Ureter (tissue), 1 donor: Measurements from ENCODE around the gene WDR45B. TPM values are rescaled to one million over a fixed set of nuclear protein-coding genes. Genes with fewer than 3 reads are reported as not detected.
"Not testable (repeated sequence)": the region's sequence is repeated elsewhere in the genome, so short reads cannot be mapped to it uniquely, and the experiment has no call there.

ENCODE experiments used
- DNase-seq: peaks from one replicate; pipeline ENCODE4 v3.0.0-alpha.2; 2020; ENCODE audit warnings: low spot score
- total RNA-seq: library from RNA; stranded (reverse); gene quantifications from one replicate; pipeline ENCODE4 v1.2.4, GENCODE V29; 2023
- donor health status: DM: yes; HTN: yes; CAD: no.

Gene WDR45B
- total RNA-seq, 1 donor from 2014 or later: 96.0 TPM

DNA sequence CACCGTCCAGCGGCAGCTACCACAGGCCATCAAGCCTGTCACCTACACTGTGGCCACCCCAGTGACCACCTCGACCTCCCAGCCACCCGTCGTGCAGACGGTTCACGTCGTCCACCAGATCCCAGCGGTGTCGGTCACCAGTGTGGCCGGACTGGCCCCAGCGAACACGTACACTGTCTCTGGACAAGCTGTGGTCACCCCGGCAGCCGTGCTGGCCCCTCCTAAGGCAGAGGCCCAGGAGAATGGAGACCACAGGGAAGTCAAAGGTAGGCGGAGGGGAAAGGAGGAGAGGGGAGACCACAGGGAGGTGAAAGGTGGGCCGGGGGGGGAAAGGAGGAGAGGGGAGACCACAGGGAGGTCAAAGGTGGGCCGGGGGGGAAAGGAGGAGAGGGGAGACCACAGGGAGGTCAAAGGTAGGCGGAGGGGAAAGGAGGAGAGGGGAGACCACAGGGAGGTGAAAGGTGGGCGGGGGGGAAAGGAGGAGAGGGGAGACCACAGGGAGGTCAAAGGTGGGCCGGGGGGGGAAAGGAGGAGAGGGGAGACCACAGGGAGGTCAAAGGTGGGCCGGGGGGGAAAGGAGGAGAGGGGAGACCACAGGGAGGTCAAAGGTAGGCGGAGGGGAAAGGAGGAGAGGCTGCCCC is 62.2 kb downstream of the WDR45B start:
- not testable (repeated sequence) for DNase-seq

DNA sequence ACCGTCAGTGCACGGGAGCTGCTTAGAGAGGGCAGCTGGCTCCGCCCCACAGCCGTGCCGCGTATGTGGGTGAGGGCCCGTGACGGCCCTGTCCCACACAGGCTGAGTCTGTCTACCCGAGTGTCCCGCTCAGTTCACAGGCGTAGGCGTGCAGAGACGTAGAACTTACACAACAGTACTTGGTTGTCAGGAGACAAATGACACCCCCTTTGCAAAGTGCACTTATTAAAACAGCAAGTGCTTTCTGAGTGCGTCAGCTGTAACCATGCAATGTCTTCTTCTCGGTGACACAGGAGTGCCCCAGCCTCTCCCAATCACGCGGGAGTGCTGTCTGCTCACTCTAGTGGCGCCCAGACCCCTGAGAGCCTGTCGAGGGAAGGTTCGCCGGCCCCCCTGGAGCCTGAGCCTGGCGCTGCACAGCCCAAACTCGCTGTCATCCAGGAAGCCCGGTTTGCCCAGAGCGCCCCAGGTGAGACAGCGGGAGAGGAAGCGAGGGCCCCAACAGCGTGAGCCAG is 64.5 kb downstream of the WDR45B start:
- DNase-seq: no peak

DNA sequence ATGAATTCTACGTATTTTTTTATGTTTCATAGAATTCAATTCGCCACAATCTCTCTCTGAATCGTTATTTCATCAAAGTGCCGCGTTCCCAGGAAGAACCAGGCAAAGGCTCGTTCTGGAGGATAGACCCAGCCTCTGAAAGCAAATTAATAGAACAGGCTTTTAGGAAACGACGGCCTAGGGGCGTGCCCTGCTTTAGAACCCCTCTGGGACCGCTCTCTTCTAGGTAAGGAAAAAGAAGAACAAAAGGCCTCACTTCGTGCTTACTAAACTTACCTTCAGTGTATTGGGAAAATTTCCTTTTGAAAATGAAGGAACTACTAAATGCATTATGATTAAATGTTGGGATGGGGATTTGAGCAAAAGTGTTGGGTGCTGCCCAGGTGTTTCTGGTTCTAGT is 65.5 kb downstream of the WDR45B start:
- DNase-seq: no peak

- no peak for DNase-seq
Observed at GRCh38 chr17:82582213-82582612, 66.0 kb downstream of the WDR45B start.

GRCh38 chr17:82579969-82580368 is 68.3 kb downstream of the WDR45B start:
- not testable (repeated sequence) for DNase-seq

DNA sequence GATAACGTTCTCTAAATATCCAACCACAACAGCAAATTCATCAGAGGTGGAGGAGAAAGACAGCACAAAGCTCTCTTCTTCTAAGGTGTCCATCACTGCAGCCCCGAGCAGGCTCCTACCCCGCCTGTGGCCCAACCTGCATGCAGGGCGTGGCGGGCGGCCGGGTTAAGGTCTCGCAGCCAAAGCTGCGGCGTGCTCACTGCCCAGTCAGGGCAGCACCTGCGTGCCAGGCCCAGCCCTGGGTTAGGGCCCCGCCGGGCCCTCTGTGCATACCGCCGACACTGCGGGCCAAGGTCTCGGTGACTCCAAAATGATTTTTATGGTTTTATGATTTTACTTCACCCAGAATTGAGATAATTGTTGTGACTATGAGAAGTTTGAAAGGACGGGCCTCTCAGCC is 70.9 kb downstream of the WDR45B start:
- no peak for DNase-seq

DNA sequence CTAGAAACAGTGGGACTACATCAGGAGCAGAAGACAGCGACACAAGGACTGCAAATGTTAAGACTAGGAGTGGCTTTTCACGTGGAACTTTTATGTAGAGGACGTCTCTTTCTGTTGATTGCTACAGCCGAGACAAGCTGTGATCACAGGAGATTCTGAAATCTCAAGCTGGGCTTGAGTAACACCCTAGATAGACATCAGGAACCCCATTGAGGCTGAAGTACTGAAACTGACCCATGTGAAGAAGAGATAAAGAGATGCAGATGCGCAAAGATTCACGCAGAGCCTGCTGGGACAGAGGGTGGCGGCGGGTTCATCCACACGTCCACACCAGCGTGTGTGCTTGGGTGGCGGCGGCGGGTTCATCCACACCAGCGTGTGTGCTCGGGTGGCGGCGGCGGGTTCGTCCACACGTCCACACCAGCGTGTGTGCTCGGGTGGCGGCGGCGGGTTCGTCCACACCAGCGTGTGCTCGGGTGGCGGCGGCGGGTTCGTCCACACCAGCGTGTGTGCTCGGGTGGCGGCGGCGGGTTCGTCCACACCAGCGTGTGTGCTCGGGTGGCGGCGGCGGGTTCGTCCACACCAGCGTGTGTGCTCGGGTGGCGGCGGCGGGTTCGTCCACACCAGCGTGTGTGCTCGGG is 72.5 kb downstream of the WDR45B start:
- not testable (repeated sequence) for DNase-seq

DNA sequence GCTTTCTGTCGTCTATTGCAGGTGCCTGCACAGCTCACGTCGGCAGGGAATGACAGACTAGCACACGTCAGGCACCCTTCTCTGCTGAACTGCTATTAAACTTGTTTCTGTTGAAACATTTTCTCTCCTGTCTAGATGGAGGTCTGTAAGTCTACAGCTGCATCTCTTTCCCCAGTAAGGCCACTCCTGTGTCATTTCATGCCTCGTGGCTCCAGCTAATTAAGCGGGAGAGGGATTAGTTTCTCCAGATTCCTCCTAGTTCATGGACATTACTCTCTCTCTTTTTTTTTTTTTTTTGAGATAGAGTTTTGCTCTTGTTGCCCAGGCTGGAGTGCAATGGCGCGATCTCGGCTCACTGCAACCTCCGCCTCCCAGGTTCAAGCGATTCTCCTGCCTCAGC is 74.2 kb downstream of the WDR45B start:
- no peak for DNase-seq

GRCh38 chr17:82571855-82572254 is 76.4 kb downstream of the WDR45B start:
- no peak for DNase-seq

DNA sequence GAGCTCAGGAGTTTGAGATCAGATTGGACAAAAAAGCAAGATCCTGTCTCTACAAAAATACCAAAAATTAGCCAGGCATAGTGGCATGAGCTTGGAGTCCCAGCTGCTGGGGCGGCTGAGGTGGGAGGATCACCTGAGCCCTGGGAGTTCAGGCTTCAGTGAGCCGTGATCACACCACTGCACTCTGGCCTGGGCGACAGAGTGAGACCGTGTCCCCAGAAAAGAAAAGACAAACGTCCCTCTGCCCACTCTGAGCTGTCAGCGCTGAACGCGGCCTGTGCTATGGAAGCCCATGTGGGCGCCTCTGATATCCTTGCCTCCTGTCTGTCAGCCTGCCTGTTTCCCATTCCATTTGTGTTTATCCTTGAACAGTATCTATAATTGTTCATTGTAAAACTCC is 78.0 kb downstream of the WDR45B start:
- no peak for DNase-seq

GRCh38 chr17:82569621-82570020 is 78.6 kb downstream of the WDR45B start:
- DNase-seq: no peak

- no peak for DNase-seq
Observed at GRCh38 chr17:82568997-82569393, 79.2 kb downstream of the WDR45B start.

DNA sequence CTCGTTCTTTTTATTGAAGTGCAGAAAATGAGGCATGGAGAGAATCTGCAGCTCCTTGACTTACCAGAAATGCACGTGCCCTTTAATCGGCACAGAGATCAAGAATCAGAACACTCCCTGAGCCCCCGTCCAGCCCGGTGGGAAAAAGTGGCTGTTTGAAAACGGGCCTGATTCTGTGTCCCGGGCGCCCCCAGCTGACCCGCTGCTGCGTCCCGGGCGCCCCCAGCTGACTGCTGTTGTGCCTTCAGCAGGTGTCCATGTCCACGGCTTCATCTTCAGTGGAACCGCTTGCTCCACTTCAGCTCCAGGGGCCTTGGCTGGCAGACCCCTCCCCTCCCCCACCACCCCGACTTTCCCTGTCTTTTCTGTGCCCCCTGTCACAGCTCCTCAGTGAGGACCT is 81.0 kb downstream of the WDR45B start:
- no peak for DNase-seq

- DNase-seq: no peak
Observed at GRCh38 chr17:82566129-82566960, 81.9 kb downstream of the WDR45B start.

- DNase-seq: no peak
Observed at GRCh38 chr17:82565551-82565950, 82.7 kb downstream of the WDR45B start.

Other genes starting within 250 kb of the WDR45B start
- 44.5 TPM for gene HEXD, start 230.1 kb downstream of the WDR45B start, total RNA-seq
- gene OGFOD3, start 229.9 kb downstream of the WDR45B start, total RNA-seq: 31.9 TPM
- 98.0 TPM for gene CYBC1, start 197.7 kb downstream of the WDR45B start, total RNA-seq
- 48.2 TPM for gene NARF, start 189.7 kb downstream of the WDR45B start, total RNA-seq
- 67.2 TPM for gene FOXK2, start 128.7 kb downstream of the WDR45B start, total RNA-seq
- gene RAB40B, start 50.3 kb upstream of the WDR45B start, total RNA-seq: 18.9 TPM
- gene FN3KRP, start 68.3 kb upstream of the WDR45B start, total RNA-seq: 25.7 TPM
- 27.0 TPM for gene FN3K, start 87.2 kb upstream of the WDR45B start, total RNA-seq
- gene TBCD, start 103.6 kb upstream of the WDR45B start, total RNA-seq: 122 TPM
- 19.3 TPM for gene ZNF750, start 191.6 kb upstream of the WDR45B start, total RNA-seq